Inflammatory macrophage treated with lipopolysaccharide for 1 hour (primary cell): ENCODE data around the gene NINJ1.

Experiments
- DNase-seq, 2 donors: peaks; one replicate each; pipeline ENCODE4 v3.0.0-alpha.2; 2020 to 2022

NINJ1 gene

GRCh38 chr9:93132287-93132927 is 1.6 kb downstream of the NINJ1 start:
- peak in 1 of 2 donors; percentile 28 for DNase-seq

GRCh38 chr9:93131599-93132286 is 2.3 kb downstream of the NINJ1 start:
- no peak for DNase-seq

DNA sequence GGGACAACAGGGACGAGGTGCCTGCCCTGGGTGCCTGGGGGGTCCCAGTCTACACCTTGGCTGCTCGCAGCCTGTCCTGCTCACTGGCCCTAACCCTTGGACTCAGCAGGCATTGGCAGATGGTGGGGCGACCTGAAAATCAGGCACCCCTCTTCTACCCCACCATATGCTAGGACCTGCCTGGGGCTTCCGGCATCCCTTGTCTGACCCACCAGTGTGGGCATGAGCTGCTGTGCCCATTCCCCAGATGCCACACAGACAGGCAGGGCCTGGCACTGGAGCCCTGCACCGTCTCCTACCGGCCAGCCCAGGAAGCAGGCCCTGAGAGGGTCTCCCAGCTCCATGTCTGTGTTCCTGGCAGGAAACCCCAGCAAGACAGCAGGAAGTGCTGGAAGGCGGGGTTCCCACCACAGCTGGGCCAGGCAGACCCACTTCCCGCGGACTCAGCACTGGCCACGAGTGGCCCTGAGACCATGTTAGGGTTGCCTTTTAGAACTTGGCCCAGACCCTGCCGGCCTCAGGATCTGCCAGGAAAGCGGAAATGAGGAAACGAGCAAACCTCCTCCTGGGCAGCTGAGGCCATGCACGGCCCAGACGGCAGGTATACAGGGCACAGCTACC is 3.1 kb downstream of the NINJ1 start:
- DNase-seq: no peak

- DNase-seq: no peak
Observed at GRCh38 chr9:93129691-93130500, 4.2 kb downstream of the NINJ1 start.

- no peak for DNase-seq
Observed at GRCh38 chr9:93129286-93129685, 4.8 kb downstream of the NINJ1 start.

DNA sequence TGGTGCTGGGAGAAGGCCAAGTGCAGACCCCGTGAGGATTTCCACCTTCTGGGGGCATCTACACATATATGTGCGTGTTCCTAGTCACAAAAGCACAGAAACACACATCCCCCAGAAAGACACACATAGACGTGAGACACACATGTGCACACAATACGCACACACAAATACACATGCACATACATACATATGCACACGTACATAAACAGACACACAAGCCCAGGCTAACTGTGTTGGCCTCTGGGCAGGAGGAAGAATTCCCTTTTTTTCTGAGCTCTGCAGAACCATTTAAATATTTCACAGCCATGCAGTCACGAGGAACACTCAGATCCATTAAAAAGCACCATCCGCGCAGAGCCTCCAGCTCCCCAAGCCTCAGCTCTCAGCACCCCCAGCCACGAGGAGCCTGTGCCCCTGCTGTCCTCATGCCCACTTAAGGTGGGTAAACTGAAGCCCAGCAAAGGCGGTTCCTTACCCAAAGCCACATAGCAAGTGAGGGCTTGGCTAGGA is 5.3 kb downstream of the NINJ1 start:
- no peak for DNase-seq

GRCh38 chr9:93128011-93128714 is 5.9 kb downstream of the NINJ1 start:
- no peak for DNase-seq

DNA sequence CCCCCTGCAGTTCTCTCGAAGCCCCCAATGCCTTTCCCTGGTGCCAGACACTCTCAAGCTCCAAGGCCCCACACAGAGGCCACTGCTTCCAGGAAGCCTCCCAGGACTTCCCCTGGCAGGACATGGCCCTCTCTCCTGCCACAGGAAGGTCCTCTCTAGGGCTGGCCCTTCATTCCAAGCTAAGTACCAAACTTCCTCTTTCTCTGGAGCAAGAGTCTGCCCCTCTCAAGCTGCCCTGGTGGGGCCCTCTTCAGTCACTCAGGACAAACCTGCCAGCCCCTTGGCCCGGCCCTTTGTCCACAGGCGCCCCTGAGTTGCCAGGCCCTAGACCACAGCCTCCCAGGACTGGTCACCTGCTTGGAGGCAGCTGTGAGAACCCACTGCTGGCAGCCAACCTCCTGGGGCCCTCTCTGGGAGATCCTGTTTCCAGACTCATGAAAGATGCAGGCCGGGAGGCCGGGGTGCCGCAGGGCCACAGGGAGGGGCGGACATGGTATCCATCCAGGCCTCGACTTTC is 6.6 kb downstream of the NINJ1 start:
- DNase-seq: peak in 1 of 2 donors; percentile 43

DNA sequence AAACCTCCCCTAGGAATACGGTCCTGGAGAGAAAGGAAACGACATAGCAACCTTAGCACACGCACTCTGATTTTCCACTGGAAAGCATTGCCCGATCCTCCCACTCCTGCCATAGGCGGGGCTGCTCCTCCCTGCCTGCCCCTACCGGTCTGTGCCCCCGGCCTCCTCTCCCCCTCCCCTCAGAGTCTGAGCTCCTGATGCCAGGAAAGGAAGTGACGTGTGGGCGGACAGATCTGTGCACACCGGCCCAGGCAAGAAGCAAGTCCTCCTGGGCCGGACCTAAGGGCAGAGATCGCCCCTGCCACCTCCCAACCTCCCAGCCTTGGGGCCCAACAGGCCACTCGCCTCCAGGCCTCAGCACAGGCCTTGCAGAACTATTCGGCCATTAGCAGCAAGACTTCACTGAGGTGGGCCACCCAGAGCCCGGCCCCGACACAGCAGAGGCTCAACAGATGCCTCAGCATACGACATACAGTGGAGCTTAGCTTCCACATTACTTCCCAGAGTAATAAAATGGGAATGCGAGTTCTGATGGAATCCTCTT is 7.2 kb downstream of the NINJ1 start:
- DNase-seq: no peak

- no peak for DNase-seq
Observed at GRCh38 chr9:93126151-93126781, 7.8 kb downstream of the NINJ1 start.

DNA sequence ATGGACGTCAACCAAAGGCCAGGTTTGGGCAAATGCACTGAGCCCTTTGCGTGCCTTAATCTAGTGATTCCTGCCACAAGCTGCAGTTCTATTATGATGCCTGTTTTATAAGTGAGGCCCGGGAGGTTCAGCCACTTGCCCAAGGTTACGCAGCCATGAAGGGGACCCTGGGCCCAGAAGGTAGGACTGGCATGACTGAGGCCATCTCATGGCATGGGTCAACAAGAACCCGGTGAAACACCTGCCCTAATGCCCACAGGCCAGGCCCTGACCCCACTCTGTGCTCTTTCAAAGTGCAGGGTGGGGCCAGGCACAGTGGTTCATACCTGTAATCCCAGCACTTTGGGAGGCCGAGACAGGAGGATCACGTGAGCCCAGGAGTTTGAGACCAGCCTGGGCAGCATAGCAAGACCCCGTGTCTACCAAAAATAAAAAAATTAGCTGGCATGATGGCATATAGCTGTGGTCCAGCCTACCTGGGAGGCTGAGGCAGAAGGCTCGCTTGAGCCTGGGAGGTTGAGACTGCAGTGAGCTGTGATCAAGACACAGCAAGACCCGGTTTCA is 8.6 kb downstream of the NINJ1 start:
- DNase-seq: no peak

DNA sequence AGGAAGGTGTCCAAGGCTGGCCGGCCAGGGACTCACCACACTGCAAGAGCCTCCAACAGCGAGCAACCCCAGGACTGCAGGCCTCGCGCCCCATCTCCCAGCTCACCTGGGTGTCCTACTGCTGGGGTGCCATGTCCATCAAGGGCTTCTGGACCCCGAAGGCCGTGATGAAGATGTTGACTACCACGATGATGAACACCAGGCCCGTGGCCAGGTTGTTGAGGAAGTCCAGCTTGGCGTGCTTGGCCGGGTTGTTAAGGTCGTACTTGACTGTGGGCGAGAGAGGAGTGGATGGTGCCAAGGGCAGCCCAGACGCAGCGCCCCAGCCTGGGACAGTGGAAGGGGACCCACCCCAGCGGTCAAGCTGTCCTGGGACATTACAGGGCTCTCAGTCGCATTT is 9.3 kb downstream of the NINJ1 start:
- no peak for DNase-seq

DNA sequence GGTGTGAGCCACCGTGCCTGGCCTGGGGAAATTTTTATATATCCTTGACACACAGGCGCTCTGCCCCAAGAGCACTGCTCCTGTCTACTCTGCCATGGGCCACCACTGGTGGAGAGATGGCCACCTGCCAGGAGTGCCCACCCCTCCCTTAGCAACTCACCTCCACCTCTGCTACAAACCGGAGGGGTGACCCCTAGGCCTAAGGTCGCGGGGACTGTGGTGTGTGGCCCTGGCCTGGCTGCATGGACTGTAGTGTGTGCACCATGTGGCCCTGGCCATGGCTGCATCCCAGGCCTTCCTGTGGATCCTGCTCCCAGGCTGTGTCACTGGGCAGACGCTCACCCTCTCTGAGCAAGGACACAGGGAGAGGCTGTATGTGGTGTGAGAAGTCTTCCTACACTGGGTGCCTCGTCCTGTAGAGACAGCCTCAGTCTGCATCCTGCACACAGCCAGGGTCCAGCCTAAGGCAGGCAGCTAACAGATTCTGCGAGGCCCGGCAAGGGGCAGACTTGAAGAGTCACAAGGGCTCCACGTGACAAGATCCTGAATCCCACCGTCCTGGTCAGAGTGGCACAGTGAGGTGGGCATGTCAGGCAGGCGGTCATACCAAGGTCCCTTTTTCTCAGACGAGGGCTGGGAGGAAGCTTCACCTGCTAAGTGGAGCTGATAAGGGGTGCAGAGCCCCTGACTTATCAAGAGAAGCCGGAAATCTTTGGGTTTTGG is 10.3 kb downstream of the NINJ1 start:
- DNase-seq: no peak

GRCh38 chr9:93122721-93123221 is 11.3 kb downstream of the NINJ1 start:
- no peak for DNase-seq

GRCh38 chr9:93121316-93122241 is 12.5 kb downstream of the NINJ1 start:
- no peak for DNase-seq

- DNase-seq: no peak
Observed at GRCh38 chr9:93120846-93121315, 13.2 kb downstream of the NINJ1 start.

DNA sequence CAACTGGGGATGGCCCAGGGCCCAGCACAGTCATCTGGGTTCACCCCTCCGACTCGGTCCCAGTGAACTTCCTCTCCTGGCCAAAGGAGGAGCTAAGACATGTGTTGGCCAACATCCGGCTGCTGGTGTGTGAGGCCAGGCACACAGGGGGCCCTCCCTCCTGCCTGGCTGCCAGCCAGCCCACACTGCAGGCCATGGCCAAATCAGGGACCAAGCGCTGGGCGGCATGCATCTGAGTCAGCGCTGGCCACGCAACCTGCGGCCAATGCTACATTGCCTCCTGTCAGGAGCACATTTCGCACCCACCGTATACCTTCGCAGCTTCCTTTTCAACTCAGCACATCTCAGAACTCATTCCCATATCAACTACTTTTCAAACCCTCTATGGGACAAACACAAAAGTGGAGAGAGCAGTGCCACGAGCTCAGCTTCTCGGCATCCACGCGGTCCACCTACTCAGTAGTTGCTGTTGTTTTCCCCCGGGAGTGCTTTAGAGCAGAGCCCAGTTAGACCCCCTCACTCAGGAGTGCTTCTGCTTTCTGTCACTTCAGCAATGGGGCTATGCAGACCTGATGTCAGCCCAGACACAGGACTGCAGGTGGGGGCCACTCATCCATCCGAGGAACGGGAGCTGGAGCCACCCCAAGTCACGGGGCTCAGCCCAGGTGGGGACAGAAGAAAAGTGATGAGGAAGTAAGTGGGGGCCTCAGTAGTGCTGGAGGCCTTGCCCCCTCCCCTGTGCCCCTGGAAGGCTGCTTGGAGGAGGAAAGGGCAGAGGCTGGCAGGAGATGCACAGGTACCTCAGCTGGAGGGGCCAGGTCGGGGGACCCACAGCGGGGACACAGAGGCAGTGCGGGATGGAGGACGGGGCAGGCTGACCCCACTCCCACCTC is 13.9 kb downstream of the NINJ1 start:
- peak; percentile 93 to 97 for DNase-seq

GRCh38 chr9:93119703-93119952 is 14.4 kb downstream of the NINJ1 start:
- DNase-seq: no peak
